K562 (cell line): ENCODE data around the gene SLC38A8.

Experiments
- BRCA1 ChIP-seq, 2 experiments: fragments of 450-650 bp in 1 of 2; sonication (generic) in 1 of 2; formaldehyde crosslinking in 1 of 2; IDR thresholded peaks; 2 replicates each; pipeline versions ENCODE4 v1.5.0 to v1.6.1; 2017 to 2020; ENCODE audit warnings: mild to moderate bottlenecking in 1 of 2, missing genetic modification reagents in 1 of 2
- CBX2 ChIP-seq: fragments of 200-600 bp; sonication (generic); IDR thresholded peaks from one replicate; pipeline ENCODE4 v1.6.1; 2012; ENCODE audit warnings: mild to moderate bottlenecking, low read length, inconsistent platforms; ENCODE audit not compliant: insufficient read depth, poor library complexity, severe bottlenecking
- DDX20 ChIP-seq: fragments of 450-650 bp; IDR thresholded peaks from 2 replicates; pipeline ENCODE4 v1.6.1; 2016; ENCODE audit warnings: missing genetic modification characterization, low read depth, mild to moderate bottlenecking, missing compliant biosample characterization, moderate library complexity
- ELF1 ChIP-seq: fragments of 200-800 bp; sonication (Bioruptor generic); IDR thresholded peaks from 2 replicates; pipeline ENCODE4 v1.6.1; 2016; ENCODE audit warnings: missing genetic modification characterization, missing compliant biosample characterization
- EZH2 ChIP-seq: IDR thresholded peaks from 2 replicates; pipeline ENCODE4 v1.6.1; 2012; ENCODE audit warnings: low read depth, mild to moderate bottlenecking, inconsistent platforms, low read length, borderline replicate concordance
- GABPA ChIP-seq: fragments of 200-800 bp; sonication (Bioruptor generic); conservative IDR thresholded peaks from 2 replicates; pipeline ENCODE4 v1.6.1; 2016; ENCODE audit warnings: low read depth, missing genetic modification characterization, missing compliant biosample characterization
- HNRNPLL ChIP-seq: fragments of 200-400 bp; formaldehyde crosslinking; IDR thresholded peaks from 2 replicates; pipeline ENCODE4 v1.6.1; 2017; ENCODE audit warnings: low read length, low read depth, mild to moderate bottlenecking; ENCODE audit not compliant: poor library complexity, severe bottlenecking
- MIER1 ChIP-seq: fragments of 450-650 bp; IDR thresholded peaks from 2 replicates; pipeline ENCODE4 v1.6.1; 2016; ENCODE audit warnings: antibody characterized with exemption, mild to moderate bottlenecking, low read depth
- ZFPM2 ChIP-seq: fragments of 250-450 bp; sonication (Bioruptor Pico); IDR thresholded peaks from 2 replicates; pipeline ENCODE4 v1.5.1; 2022; ENCODE audit warnings: mild to moderate bottlenecking
- ZNF408 ChIP-seq: fragments of 250-450 bp; sonication (Bioruptor Pico); IDR thresholded peaks from 2 replicates; pipeline ENCODE4 v1.4.0; 2020; ENCODE audit warnings: low read depth, mild to moderate bottlenecking, moderate library complexity
- TF ChIP-seq, protein P1 (sequence below), 3 experiments: IDR thresholded peaks in 2 of 3; conservative IDR thresholded peaks in 1 of 3; 2 replicates each; pipeline ENCODE4 v1.5.1; 2011 to 2012; ENCODE audit warnings: low read length in 3 of 3, mild to moderate bottlenecking in 3 of 3, control low read depth in 2 of 3, improper control_type of control experiment in 1 of 3, inconsistent platforms in 1 of 3, low read depth in 1 of 3, mixed read lengths in 1 of 3, moderate library complexity in 1 of 3; ENCODE audit not compliant: insufficient read depth in 2 of 3

DNA sequence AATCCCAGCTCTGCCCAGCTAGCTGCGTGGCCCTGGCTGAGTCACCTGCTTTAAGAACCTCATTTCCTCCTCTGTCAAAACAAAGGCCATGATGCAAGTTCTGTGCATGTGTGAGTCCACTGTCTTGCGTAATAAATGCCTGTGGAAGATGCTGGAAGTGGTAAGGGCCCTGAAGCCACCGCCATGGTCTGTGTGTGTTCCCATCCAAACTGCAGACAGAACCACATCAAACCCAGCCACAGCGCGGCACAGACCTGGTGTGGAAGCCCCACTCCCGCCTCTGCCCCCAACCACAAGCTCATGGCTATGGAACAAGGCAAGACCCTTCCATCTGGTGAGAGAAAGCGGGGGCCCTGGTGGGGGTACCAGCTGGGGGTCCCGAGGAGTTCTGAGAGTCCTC lies 48.5 kb downstream of the SLC38A8 start:
- TF ChIP-seq EZH2 (no peak), ZNF408 (no peak), BRCA1 (IDR thresholded peaks at IDR 0.05) (no peak), BRCA1 (CRISPR knock-in tag; IDR thresholded peaks at IDR 0.05) (no peak), CBX2 (no peak), GABPA (tag) (peak; percentile 36; the same call in 1 of the 2 replicates), MIER1 (no peak), ZFPM2 (no peak), ELF1 (no peak), DDX20 (tag) (no peak), HNRNPLL (no peak)
- TF ChIP-seq, protein P1, sequence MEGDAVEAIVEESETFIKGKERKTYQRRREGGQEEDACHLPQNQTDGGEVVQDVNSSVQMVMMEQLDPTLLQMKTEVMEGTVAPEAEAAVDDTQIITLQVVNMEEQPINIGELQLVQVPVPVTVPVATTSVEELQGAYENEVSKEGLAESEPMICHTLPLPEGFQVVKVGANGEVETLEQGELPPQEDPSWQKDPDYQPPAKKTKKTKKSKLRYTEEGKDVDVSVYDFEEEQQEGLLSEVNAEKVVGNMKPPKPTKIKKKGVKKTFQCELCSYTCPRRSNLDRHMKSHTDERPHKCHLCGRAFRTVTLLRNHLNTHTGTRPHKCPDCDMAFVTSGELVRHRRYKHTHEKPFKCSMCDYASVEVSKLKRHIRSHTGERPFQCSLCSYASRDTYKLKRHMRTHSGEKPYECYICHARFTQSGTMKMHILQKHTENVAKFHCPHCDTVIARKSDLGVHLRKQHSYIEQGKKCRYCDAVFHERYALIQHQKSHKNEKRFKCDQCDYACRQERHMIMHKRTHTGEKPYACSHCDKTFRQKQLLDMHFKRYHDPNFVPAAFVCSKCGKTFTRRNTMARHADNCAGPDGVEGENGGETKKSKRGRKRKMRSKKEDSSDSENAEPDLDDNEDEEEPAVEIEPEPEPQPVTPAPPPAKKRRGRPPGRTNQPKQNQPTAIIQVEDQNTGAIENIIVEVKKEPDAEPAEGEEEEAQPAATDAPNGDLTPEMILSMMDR (IDR thresholded peaks at IDR 0.05 in 2 of 3, conservative IDR thresholded peaks at IDR 0.05 in 1 of 3; ENCODE audit: insufficient read depth in 2 of 3, low read depth in 1 of 3, low read length in 3 of 3) = no peak
